ENCODE results near the gene SIPA1L3. TPM values are rescaled to one million over a fixed set of nuclear protein-coding genes. Genes with fewer than 3 reads are reported as not detected.
"Not testable (repeated sequence)": the region's sequence is repeated elsewhere in the genome, so short reads cannot be mapped to it uniquely, and the experiment has no call there.

The SIPA1L3 gene
- total RNA-seq, 1 experiment from 2014 or later = 66.3 TPM

GRCh38 chr19:38230506-38231133 lies 323.6 kb downstream of the SIPA1L3 start:
- in situ Hi-C loops (cut with HindIII; ENCODE audit: low pct_unique_long_range_greater_than_20kb, low sequenced_read_pairs) = not testable (repeated sequence)

GRCh38 chr19:38231918-38232317 lies 324.9 kb downstream of the SIPA1L3 start:
- Histone ChIP-seq H3K36me3 (ENCODE audit: control insufficient read depth, insufficient read depth, low read length) (no peaks in the 10 kb centered on the region), H3K9me3 (ENCODE audit: control insufficient read depth, insufficient read depth, low read depth, low read length) (no peaks in the 10 kb centered on the region), H3K27me3 (ENCODE audit: control insufficient read depth, insufficient read depth, low read length) (peaks cover 2% of the 10 kb centered on the region; the same call in 1 of the 2 replicates), H3K27ac (ENCODE audit: low read length) (no peak overlapping the region), H3K4me3 (ENCODE audit: low read depth in 2 of 2, low read length in 2 of 2) (no peak overlapping the region), H3K4me1 (ENCODE audit: control insufficient read depth, insufficient read depth, low read length) (peaks cover 13% of the 10 kb centered on the region)
- POLR2A ChIA-PET = no interaction called here
- CTCF ChIA-PET = no interaction called here
- TF ChIP-seq TCF7L2 (IDR thresholded peaks at IDR 0.05; ENCODE audit: low read depth, low read length) = no peak
- no peak for TF ChIP-seq POLR2AphosphoS5 (IDR thresholded peaks at IDR 0.05; ENCODE audit: low read depth, low read length)
- no peak for TF ChIP-seq SIN3A (IDR thresholded peaks at IDR 0.05; ENCODE audit: borderline replicate concordance, insufficient read depth, low read depth, low read length)
- TF ChIP-seq CTCF (IDR thresholded peaks at IDR 0.05) = no peak
- TF ChIP-seq REST (IDR thresholded peaks at IDR 0.05; ENCODE audit: insufficient read depth in 1 of 2, low read depth in 2 of 2, low read length in 1 of 2) = no peak
- intact Hi-C loops (cut with micrococcal nuclease; ENCODE audit: unreplicated experiment) = no loop called here
- in situ Hi-C loops (cut with HindIII; ENCODE audit: low pct_unique_long_range_greater_than_20kb, low sequenced_read_pairs) = no loop called here
- BruUV-seq (replicated peaks) = no TSS peak
- ATAC-seq = no peak
- no peak for DNase-seq (ENCODE audit: low read depth, low spot score)

More at GRCh38 chr19:38230506-38231133, 323.6 kb downstream of the SIPA1L3 start:
- intact Hi-C loops (cut with micrococcal nuclease; ENCODE audit: unreplicated experiment); ATAC-seq; H3K36me3 ChIP-seq (ENCODE audit: control insufficient read depth, insufficient read depth, low read length); BruUV-seq (replicated peaks); H3K4me3 ChIP-seq (ENCODE audit: low read depth in 2 of 2, low read length in 2 of 2); H3K27ac ChIP-seq (ENCODE audit: low read length); H3K9me3 ChIP-seq (ENCODE audit: control insufficient read depth, insufficient read depth, low read depth, low read length); DNase-seq (ENCODE audit: low read depth, low spot score); H3K27me3 ChIP-seq (ENCODE audit: control insufficient read depth, insufficient read depth, low read length): not testable (repeated sequence)
- peaks cover 13% of the 10 kb centered on the region for H3K4me1 ChIP-seq (ENCODE audit: control insufficient read depth, insufficient read depth, low read length)
- ChIA-PET CTCF (interaction anchor here (0.7 kb wide), 1 partner anchor 157 kb away, joined by 6 read pairs; no protein-coding TSS in a partner anchor), POLR2A (interaction anchor here (0.7 kb wide), 1 partner anchor 1442 kb away, joined by 6 read pairs; no protein-coding TSS in a partner anchor)
- 0 out of 2 replicates have a peak, but pooled peaks have one; percentile 4 for TF ChIP-seq CTCF (IDR thresholded peaks at IDR 0.05)

Measured in Panc1 (cell line).